CD14-positive monocyte (primary cell): ENCODE measurements around the gene MIB1. TPM values are rescaled to one million over a fixed set of nuclear protein-coding genes. Genes with fewer than 3 reads are reported as not detected.

ENCODE experiments used
- DNase-seq, 3 donors: peaks; one replicate each; pipeline ENCODE4 v3.0.0-alpha.2; 2011 to 2022
- H2AFZ ChIP-seq: 2 replicates; pipeline ENCODE4 v1.6.0; 2012; ENCODE audit warnings: mild to moderate bottlenecking, low read depth, low read length, inconsistent platforms; ENCODE audit not compliant: insufficient read depth, poor library complexity, severe bottlenecking
- H3K27ac ChIP-seq, 2 donors: 1 replicate in 1 of 2; 2 replicates in 1 of 2; pipeline ENCODE4 v1.5.1; 2012 to 2013; ENCODE audit warnings: low read length in 2 of 2, control low read depth in 1 of 2, inconsistent platforms in 1 of 2, low read depth in 1 of 2, mild to moderate bottlenecking in 1 of 2
- H3K27me3 ChIP-seq, 2 donors: one replicate each; pipeline versions ENCODE4 v1.6.0 to v1.6.1; 2011 to 2013; ENCODE audit warnings: low read length in 2 of 2; ENCODE audit not compliant: control insufficient read depth in 2 of 2, insufficient read depth in 2 of 2
- H3K36me3 ChIP-seq, 2 donors: replicated peaks in 1 of 2; 1 replicate in 1 of 2; 2 replicates in 1 of 2; pipeline versions ENCODE4 v1.5.1 to v1.6.1; 2012 to 2013; ENCODE audit warnings: low read length in 2 of 2, control low read depth in 1 of 2, inconsistent platforms in 1 of 2, mild to moderate bottlenecking in 1 of 2; ENCODE audit not compliant: insufficient read depth in 2 of 2, control insufficient read depth in 1 of 2
- H3K4me1 ChIP-seq, 2 donors: 1 replicate in 1 of 2; 2 replicates in 1 of 2; pipeline versions ENCODE4 v1.5.1 to v1.6.1; 2012 to 2013; ENCODE audit warnings: low read length in 2 of 2, control low read depth in 1 of 2, inconsistent platforms in 1 of 2, mild to moderate bottlenecking in 1 of 2, moderate library complexity in 1 of 2; ENCODE audit not compliant: insufficient read depth in 2 of 2, control insufficient read depth in 1 of 2
- H3K4me2 ChIP-seq: replicated peaks from 2 replicates; pipeline ENCODE3; 2012; ENCODE audit warnings: low read length, moderate library complexity, mild to moderate bottlenecking; ENCODE audit not compliant: poor library complexity, severe bottlenecking; ENCODE audit errors: extremely low read depth
- H3K4me3 ChIP-seq, 3 experiments: fragments of 200-600 bp in 1 of 3; sonication (generic) in 1 of 3; replicated peaks in 1 of 3; 1 replicate in 2 of 3; 2 replicates in 1 of 3; pipeline ENCODE4 v1.5.1; 2011 to 2013; ENCODE audit warnings: low read length in 3 of 3, mild to moderate bottlenecking in 3 of 3, control low read depth in 2 of 3, low read depth in 2 of 3, inconsistent platforms in 1 of 3, moderate library complexity in 1 of 3
- H3K79me2 ChIP-seq: 2 replicates; pipeline ENCODE4 v1.6.0; 2012; ENCODE audit warnings: mild to moderate bottlenecking, control low read depth, inconsistent platforms, low read length, moderate library complexity; ENCODE audit not compliant: insufficient read depth
- H3K9ac ChIP-seq: 2 replicates; pipeline ENCODE4 v1.6.0; 2017; ENCODE audit warnings: low read length, mild to moderate bottlenecking; ENCODE audit not compliant: insufficient read depth, poor library complexity, severe bottlenecking
- H3K9me3 ChIP-seq, 2 donors: replicated peaks in 1 of 2; 1 replicate in 1 of 2; 2 replicates in 1 of 2; pipeline versions ENCODE4 v1.5.1 to v1.6.1; 2012 to 2013; ENCODE audit warnings: low read length in 2 of 2, control low read depth in 1 of 2; ENCODE audit not compliant: control insufficient read depth in 1 of 2, insufficient read depth in 1 of 2
- H4K20me1 ChIP-seq: 2 replicates; pipeline ENCODE4 v1.6.0; 2012; ENCODE audit warnings: mild to moderate bottlenecking, low read length, control low read depth, moderate library complexity; ENCODE audit not compliant: insufficient read depth
- H3K27ac Mint-ChIP-seq, 7 donors: one replicate each; pipeline ENCODE4 v1.8.0; 2020; ENCODE audit warnings: mild to moderate bottlenecking in 7 of 7, mixed read lengths in 7 of 7, moderate library complexity in 6 of 7, inconsistent platforms in 2 of 7
- H3K27me3 Mint-ChIP-seq, 3 donors: one replicate each; pipeline ENCODE4 v1.8.0; 2021 to 2022; ENCODE audit warnings: low read depth in 3 of 3, mild to moderate bottlenecking in 3 of 3, mixed read lengths in 3 of 3, moderate library complexity in 3 of 3, inconsistent platforms in 1 of 3
- H3K36me3 Mint-ChIP-seq, 2 donors: one replicate each; pipeline ENCODE4 v1.8.0; 2020; ENCODE audit warnings: mixed read lengths in 2 of 2, inconsistent platforms in 1 of 2, mild to moderate bottlenecking in 1 of 2
- H3K4me1 Mint-ChIP-seq: one replicate; pipeline ENCODE4 v1.8.0; 2020; ENCODE audit warnings: mild to moderate bottlenecking, mixed read lengths
- H3K4me3 Mint-ChIP-seq, 2 donors: one replicate each; pipeline ENCODE4 v1.8.0; 2020; ENCODE audit warnings: mild to moderate bottlenecking in 2 of 2, mixed read lengths in 2 of 2, moderate library complexity in 1 of 2
- H3K9me3 Mint-ChIP-seq, 7 donors: one replicate each; pipeline ENCODE4 v1.8.0; 2020 to 2022; ENCODE audit warnings: mixed read lengths in 7 of 7, mild to moderate bottlenecking in 6 of 7, moderate library complexity in 6 of 7, inconsistent platforms in 2 of 7
- WGBS: methylation state at CpG from one replicate; pipeline ENCODE4 v1.1.5; 2013; ENCODE audit warnings: missing lambda C conversion rate; ENCODE audit not compliant: insufficient coverage; 5-methylcytosine and 5-hydroxymethylcytosine counted together
- intact Hi-C, 2 donors: fragments of 100-400 bp; cut with micrococcal nuclease; formaldehyde crosslinking; loops; one replicate each; pipeline versions ENCODE4 v1.15.0 to v1.15.1; 2023
- polyA plus RNA-seq, 3 donors: library from polyadenylated mRNA; depleted of rRNA in 1 of 3; unstranded in 2 of 3; stranded (reverse) in 1 of 3; fragments of 300-500 nt in 2 of 3; fragments of >200 nt in 1 of 3; fragmentation: Illumina TruSeq in 2 of 3; gene quantifications; 1 replicate in 2 of 3; 2 replicates in 1 of 3; pipeline ENCODE4 v1.2.3, GENCODE V29; 2012 to 2021
- TF ChIP-seq, protein P1 (sequence below): fragments of 200-600 bp; IDR thresholded peaks from one replicate; pipeline ENCODE4 v1.8.0; 2022; ENCODE audit warnings: antibody characterized with exemption, mild to moderate bottlenecking

The MIB1 gene
- polyA plus RNA-seq, 3 donors = 5.7 to 8.5 (median 7.8) TPM

DNA sequence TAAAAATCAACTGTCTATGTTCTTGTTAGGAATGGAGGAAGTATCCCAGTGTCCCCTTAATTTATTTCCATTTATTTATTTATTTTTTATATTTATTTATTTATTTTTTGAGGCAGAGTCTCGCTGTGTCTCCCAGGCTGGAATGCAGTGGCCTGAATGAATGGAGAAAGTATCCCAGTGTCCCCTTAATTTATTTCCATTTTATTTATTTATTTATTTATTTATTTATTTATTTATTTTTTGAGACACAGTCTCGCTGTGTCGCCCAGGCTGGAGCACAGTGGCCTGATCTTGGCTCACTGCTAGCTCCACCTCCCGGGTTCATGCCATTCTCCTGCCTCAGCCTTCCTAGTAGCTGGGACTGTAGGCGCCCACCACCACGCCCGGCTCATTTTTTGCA lies 34.1 kb downstream of the MIB1 start:
- intact Hi-C loops = no loop called here
- Mint-ChIP-seq H3K4me1 (no peaks in the 10 kb centered on the region), H3K27ac (no peak overlapping the region), H3K36me3 (peaks cover 45 to 56% of the 10 kb centered on the region in 2 donors), H3K4me3 (no peak overlapping the region), H3K9me3 (no peaks in the 10 kb centered on the region), H3K27me3 (no peaks in the 10 kb centered on the region)
- H4K20me1 ChIP-seq = no peaks in the 10 kb centered on the region
- H3K4me3 ChIP-seq = no peak overlapping the region
- no peak for DNase-seq
- H3K4me2 ChIP-seq = no peak overlapping the region
- no peak overlapping the region for H2AFZ ChIP-seq
- no peak overlapping the region for H3K9ac ChIP-seq
- H3K9me3 ChIP-seq = no peaks in the 10 kb centered on the region
- no peaks in the 10 kb centered on the region for H3K27me3 ChIP-seq
- peaks cover 17 to 72% of the 10 kb centered on the region in 2 donors for H3K36me3 ChIP-seq
- TF ChIP-seq, protein P1, sequence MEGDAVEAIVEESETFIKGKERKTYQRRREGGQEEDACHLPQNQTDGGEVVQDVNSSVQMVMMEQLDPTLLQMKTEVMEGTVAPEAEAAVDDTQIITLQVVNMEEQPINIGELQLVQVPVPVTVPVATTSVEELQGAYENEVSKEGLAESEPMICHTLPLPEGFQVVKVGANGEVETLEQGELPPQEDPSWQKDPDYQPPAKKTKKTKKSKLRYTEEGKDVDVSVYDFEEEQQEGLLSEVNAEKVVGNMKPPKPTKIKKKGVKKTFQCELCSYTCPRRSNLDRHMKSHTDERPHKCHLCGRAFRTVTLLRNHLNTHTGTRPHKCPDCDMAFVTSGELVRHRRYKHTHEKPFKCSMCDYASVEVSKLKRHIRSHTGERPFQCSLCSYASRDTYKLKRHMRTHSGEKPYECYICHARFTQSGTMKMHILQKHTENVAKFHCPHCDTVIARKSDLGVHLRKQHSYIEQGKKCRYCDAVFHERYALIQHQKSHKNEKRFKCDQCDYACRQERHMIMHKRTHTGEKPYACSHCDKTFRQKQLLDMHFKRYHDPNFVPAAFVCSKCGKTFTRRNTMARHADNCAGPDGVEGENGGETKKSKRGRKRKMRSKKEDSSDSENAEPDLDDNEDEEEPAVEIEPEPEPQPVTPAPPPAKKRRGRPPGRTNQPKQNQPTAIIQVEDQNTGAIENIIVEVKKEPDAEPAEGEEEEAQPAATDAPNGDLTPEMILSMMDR = no peak
- H3K4me1 ChIP-seq = no peaks in the 10 kb centered on the region
- no peaks in the 10 kb centered on the region for H3K79me2 ChIP-seq
- 97% methylated on average over 6 of the region's 7 CpGs for WGBS
- H3K27ac ChIP-seq = no peak overlapping the region

DNA sequence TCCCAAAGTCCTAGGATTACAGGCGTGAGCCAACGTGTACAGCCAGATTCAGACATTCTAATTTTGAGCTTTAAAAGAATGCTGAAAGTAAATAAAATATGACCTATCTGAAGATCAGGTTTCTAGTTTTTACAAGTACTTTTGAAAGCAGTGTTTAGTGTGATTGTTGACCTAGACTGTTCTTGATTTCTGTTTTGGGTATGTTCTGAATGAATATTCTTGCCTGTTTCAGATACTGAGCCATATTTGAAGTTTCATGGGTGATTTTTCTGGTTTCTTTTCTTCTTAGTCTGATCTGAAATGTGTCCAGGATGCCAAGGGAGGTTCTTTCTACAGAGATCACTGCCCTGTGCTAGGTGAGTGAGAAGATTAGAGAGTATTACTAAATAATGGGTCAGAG lies 37.2 kb downstream of the MIB1 start:
- WGBS = no CpG with 5 or more reads among the region's 2 CpGs
- Mint-ChIP-seq H3K4me1 (no peaks in the 10 kb centered on the region), H3K27me3 (no peaks in the 10 kb centered on the region), H3K27ac (peak overlapping the region in 1 of 7 donors; percentile 29), H3K9me3 (no peaks in the 10 kb centered on the region), H3K4me3 (no peak overlapping the region), H3K36me3 (peaks cover 45 to 66% of the 10 kb centered on the region in 2 donors)
- no peak for DNase-seq
- Histone ChIP-seq H3K27ac (no peak overlapping the region), H3K27me3 (no peaks in the 10 kb centered on the region), H3K4me1 (no peaks in the 10 kb centered on the region), H3K79me2 (no peaks in the 10 kb centered on the region), H3K9me3 (no peaks in the 10 kb centered on the region), H3K4me3 (no peak overlapping the region), H2AFZ (no peak overlapping the region), H3K9ac (no peak overlapping the region), H4K20me1 (no peaks in the 10 kb centered on the region), H3K36me3 (peaks cover 21 to 72% of the 10 kb centered on the region in 2 donors), H3K4me2 (no peak overlapping the region)
- TF ChIP-seq, protein P1 = no peak
- intact Hi-C loops = no loop called here
